Measurements from ENCODE around the gene CFAP68. TPM values are rescaled to one million over a fixed set of nuclear protein-coding genes. Genes with fewer than 3 reads are reported as not detected.

The CFAP68 gene
- total and polyA plus RNA-seq, 9 of the 15 experiments (the other 6 are each of a cell fraction or from before 2014, with no cell fraction given), result 22.8 to 72.3 (median 52.5) TPM

DNA sequence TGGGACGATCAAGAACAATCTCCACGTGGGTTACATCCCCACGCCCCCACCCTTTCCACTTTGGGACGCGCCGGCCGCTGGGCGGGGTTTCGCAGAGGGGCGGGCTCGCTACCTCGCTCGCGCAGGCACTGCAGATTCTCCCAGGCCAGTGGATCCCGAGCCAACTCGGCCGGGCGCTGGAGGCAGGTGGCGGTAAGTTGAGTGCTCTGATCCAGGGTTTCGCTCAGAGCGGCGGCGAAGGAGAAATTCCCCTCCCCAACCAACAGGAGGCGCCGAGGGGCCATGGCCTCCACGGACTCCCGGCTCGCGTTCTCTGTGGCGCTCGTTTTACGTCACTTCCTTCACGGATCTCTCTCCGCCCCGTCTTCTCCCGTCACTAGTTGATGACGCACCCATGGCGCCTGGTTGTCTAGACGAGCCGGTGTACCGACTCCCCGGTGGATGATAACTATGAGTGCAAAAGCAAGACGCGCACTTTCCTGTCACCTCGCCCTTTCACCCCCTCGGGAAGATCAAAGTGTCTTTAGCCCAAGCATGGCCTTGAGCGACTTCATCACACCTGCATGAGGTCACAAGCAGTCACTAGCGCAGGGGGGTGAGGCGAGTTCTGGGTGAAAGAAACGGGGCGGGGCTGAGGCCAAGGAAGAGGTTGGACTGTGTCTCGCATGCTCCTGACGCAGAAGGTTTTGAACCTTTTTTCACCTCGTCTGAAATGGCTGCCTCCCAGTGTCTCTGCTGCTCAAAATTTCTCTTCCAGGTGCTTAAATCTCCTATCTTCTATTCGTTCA lies at the start of gene CFAP68, which contains the start of gene FDXACB1 (continued):
- peak; percentile 84 for TF ChIP-seq HMGN3 (IDR thresholded peaks at IDR 0.05; ENCODE audit: borderline replicate concordance, extremely low read depth, insufficient read length, low read depth, low read length)
- TF ChIP-seq ZNF316 (IDR thresholded peaks at IDR 0.05), result no peak
- no peak; the same call in 1 of the 2 replicates for TF ChIP-seq GATAD2A (IDR thresholded peaks at IDR 0.05)
- no peak for TF ChIP-seq IFI16 (CRISPR knock-in tag; IDR thresholded peaks at IDR 0.05)
- TF ChIP-seq, protein P1, sequence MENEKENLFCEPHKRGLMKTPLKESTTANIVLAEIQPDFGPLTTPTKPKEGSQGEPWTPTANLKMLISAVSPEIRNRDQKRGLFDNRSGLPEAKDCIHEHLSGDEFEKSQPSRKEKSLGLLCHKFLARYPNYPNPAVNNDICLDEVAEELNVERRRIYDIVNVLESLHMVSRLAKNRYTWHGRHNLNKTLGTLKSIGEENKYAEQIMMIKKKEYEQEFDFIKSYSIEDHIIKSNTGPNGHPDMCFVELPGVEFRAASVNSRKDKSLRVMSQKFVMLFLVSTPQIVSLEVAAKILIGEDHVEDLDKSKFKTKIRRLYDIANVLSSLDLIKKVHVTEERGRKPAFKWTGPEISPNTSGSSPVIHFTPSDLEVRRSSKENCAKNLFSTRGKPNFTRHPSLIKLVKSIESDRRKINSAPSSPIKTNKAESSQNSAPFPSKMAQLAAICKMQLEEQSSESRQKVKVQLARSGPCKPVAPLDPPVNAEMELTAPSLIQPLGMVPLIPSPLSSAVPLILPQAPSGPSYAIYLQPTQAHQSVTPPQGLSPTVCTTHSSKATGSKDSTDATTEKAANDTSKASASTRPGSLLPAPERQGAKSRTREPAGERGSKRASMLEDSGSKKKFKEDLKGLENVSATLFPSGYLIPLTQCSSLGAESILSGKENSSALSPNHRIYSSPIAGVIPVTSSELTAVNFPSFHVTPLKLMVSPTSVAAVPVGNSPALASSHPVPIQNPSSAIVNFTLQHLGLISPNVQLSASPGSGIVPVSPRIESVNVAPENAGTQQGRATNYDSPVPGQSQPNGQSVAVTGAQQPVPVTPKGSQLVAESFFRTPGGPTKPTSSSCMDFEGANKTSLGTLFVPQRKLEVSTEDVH (IDR thresholded peaks at IDR 0.05; ENCODE audit: low read depth, partially characterized antibody), result peak; percentile 93
- TF ChIP-seq, protein P2, sequence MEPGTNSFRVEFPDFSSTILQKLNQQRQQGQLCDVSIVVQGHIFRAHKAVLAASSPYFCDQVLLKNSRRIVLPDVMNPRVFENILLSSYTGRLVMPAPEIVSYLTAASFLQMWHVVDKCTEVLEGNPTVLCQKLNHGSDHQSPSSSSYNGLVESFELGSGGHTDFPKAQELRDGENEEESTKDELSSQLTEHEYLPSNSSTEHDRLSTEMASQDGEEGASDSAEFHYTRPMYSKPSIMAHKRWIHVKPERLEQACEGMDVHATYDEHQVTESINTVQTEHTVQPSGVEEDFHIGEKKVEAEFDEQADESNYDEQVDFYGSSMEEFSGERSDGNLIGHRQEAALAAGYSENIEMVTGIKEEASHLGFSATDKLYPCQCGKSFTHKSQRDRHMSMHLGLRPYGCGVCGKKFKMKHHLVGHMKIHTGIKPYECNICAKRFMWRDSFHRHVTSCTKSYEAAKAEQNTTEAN (CRISPR knock-in tag; IDR thresholded peaks at IDR 0.05), result peak; percentile 73; the same call in 1 of the 2 replicates
- peak; percentile 83 for TF ChIP-seq RB1 (IDR thresholded peaks at IDR 0.05; ENCODE audit: low read depth)
- TF ChIP-seq, protein P3, sequence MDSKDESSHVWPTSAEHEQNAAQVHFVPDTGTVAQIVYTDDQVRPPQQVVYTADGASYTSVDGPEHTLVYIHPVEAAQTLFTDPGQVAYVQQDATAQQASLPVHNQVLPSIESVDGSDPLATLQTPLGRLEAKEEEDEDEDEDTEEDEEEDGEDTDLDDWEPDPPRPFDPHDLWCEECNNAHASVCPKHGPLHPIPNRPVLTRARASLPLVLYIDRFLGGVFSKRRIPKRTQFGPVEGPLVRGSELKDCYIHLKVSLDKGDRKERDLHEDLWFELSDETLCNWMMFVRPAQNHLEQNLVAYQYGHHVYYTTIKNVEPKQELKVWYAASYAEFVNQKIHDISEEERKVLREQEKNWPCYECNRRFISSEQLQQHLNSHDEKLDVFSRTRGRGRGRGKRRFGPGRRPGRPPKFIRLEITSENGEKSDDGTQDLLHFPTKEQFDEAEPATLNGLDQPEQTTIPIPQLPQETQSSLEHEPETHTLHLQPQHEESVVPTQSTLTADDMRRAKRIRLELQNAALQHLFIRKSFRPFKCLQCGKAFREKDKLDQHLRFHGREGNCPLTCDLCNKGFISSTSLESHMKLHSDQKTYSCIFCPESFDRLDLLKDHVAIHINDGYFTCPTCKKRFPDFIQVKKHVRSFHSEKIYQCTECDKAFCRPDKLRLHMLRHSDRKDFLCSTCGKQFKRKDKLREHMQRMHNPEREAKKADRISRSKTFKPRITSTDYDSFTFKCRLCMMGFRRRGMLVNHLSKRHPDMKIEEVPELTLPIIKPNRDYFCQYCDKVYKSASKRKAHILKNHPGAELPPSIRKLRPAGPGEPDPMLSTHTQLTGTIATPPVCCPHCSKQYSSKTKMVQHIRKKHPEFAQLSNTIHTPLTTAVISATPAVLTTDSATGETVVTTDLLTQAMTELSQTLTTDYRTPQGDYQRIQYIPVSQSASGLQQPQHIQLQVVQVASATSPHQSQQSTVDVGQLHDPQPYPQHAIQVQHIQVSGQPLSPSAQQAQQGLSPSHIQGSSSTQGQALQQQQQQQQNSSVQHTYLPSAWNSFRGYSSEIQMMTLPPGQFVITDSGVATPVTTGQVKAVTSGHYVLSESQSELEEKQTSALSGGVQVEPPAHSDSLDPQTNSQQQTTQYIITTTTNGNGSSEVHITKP (IDR thresholded peaks at IDR 0.05; ENCODE audit: partially characterized antibody), result no peak
- no peak for TF ChIP-seq MCM3 (IDR thresholded peaks at IDR 0.05)
- no peak for TF ChIP-seq ZNF57 (CRISPR knock-in tag; IDR thresholded peaks at IDR 0.05)
- TF ChIP-seq ZEB2 (IDR thresholded peaks at IDR 0.05), result peak; percentile 98
- no peak for TF ChIP-seq NFATC3 (IDR thresholded peaks at IDR 0.05)
- TF ChIP-seq PHF20 (IDR thresholded peaks at IDR 0.05; ENCODE audit: partially characterized antibody), result peak; percentile 93
- TF ChIP-seq CCNT2 (IDR thresholded peaks at IDR 0.05; ENCODE audit: borderline replicate concordance, extremely low read depth, insufficient read length, low read depth, low read length), result peak; percentile 54
- no peak for TF ChIP-seq ZNF780A (CRISPR knock-in tag; IDR thresholded peaks at IDR 0.05)
- TF ChIP-seq ZNF436 (CRISPR knock-in tag; IDR thresholded peaks at IDR 0.05), result no peak
- TF ChIP-seq, protein P4, sequence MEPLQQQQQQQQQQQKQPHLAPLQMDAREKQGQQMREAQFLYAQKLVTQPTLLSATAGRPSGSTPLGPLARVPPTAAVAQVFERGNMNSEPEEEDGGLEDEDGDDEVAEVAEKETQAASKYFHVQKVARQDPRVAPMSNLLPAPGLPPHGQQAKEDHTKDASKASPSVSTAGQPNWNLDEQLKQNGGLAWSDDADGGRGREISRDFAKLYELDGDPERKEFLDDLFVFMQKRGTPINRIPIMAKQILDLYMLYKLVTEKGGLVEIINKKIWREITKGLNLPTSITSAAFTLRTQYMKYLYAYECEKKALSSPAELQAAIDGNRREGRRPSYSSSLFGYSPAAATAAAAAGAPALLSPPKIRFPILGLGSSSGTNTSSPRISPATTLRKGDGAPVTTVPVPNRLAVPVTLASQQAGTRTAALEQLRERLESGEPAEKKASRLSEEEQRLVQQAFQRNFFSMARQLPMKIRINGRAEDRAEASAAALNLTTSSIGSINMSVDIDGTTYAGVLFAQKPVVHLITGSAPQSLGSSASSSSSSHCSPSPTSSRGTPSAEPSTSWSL (CRISPR knock-in tag; IDR thresholded peaks at IDR 0.05; ENCODE audit: borderline replicate concordance), result no peak
- no peak for TF ChIP-seq ZNF644 (tag; IDR thresholded peaks at IDR 0.05; ENCODE audit: low read depth)
- TF ChIP-seq ZFX (CRISPR knock-in tag; IDR thresholded peaks at IDR 0.05), result peak; percentile 82
